HG02943 (cell line): ENCODE data around the gene LYAR.
"Not testable (repeated sequence)": the region's sequence is repeated elsewhere in the genome, so short reads cannot be mapped to it uniquely, and the experiment has no call there.

Experiments used
- ATAC-seq: cut with Tn5 transposase; IDR thresholded peaks from one replicate; pipeline ENCODE4 v1.9.1; 2021; ENCODE audit warnings: mild to moderate bottlenecking, low read depth, moderate library complexity; ENCODE audit not compliant: unreplicated experiment

LYAR gene

GRCh38 chr4:4269331-4269731 is 20.6 kb downstream of the LYAR start:
- no peak for ATAC-seq

- ATAC-seq = no peak
Observed at GRCh38 chr4:4268776-4269175, 21.2 kb downstream of the LYAR start.

- ATAC-seq = no peak
Observed at GRCh38 chr4:4267981-4268380, 22.0 kb downstream of the LYAR start.

GRCh38 chr4:4260185-4260751 is 29.7 kb downstream of the LYAR start:
- ATAC-seq = no peak

GRCh38 chr4:4259484-4260100 is 30.4 kb downstream of the LYAR start:
- no peak for ATAC-seq

GRCh38 chr4:4257705-4258104 is 32.2 kb downstream of the LYAR start:
- not testable (repeated sequence) for ATAC-seq

- no peak for ATAC-seq
Observed at GRCh38 chr4:4256799-4257198, 33.2 kb downstream of the LYAR start.

- no peak for ATAC-seq
Observed at GRCh38 chr4:4254666-4255065, 35.3 kb downstream of the LYAR start.

- ATAC-seq = no peak
Observed at GRCh38 chr4:4254199-4254598, 35.8 kb downstream of the LYAR start.

- no peak for ATAC-seq
Observed at GRCh38 chr4:4249866-4250265, 40.1 kb downstream of the LYAR start.

- ATAC-seq = not testable (repeated sequence)
Observed at GRCh38 chr4:4249342-4249741, 40.6 kb downstream of the LYAR start.

GRCh38 chr4:4248885-4249203 is 41.1 kb downstream of the LYAR start:
- ATAC-seq = no peak

- ATAC-seq = peak; percentile 95
Observed at GRCh38 chr4:4248029-4248884, 41.7 kb downstream of the LYAR start, which contains the start of gene TMEM128. TMEM128 (minus strand) TSS chr4:4248223; CDS start chr4:4248202, 21 bp downstream.

- peak; percentile 29 for ATAC-seq
Observed at GRCh38 chr4:4247696-4248028, 42.3 kb downstream of the LYAR start.

GRCh38 chr4:4245172-4245571 is 44.8 kb downstream of the LYAR start:
- ATAC-seq = no peak

- not testable (repeated sequence) for ATAC-seq
Observed at GRCh38 chr4:4239551-4239950, 50.4 kb downstream of the LYAR start.

- no peak for ATAC-seq
Observed at GRCh38 chr4:4233610-4234009, 56.3 kb downstream of the LYAR start.

GRCh38 chr4:4228356-4228668 is 61.6 kb downstream of the LYAR start:
- ATAC-seq = no peak

- ATAC-seq = no peak
Observed at GRCh38 chr4:4227510-4228355, 62.2 kb downstream of the LYAR start.

- ATAC-seq = no peak
Observed at GRCh38 chr4:4226606-4227438, 63.1 kb downstream of the LYAR start, which contains the start of gene OTOP1. OTOP1 (minus strand) TSS chr4:4226929; CDS start chr4:4226864, 65 bp downstream.
